HepG2 (cell line): Measurements from ENCODE around the gene PGA5. TPM values are rescaled to one million over a fixed set of nuclear protein-coding genes. Genes with fewer than 3 reads are reported as not detected.
A peak's percentile ranks its signal among the peaks of the same experiment; 100 is the strongest.

Source experiments
- CEBPG ChIP-seq: IDR thresholded peaks from 2 replicates; pipeline ENCODE4 v1.6.1; 2016
- DNMT1 ChIP-seq: sonication (generic); formaldehyde crosslinking; IDR thresholded peaks from 2 replicates; pipeline ENCODE4 v1.5.1; 2020; ENCODE audit warnings: mild to moderate bottlenecking, missing genetic modification reagents
- DR1 ChIP-seq: sonication (generic); formaldehyde crosslinking; IDR thresholded peaks from 2 replicates; pipeline ENCODE4 v1.8.0; 2021; ENCODE audit warnings: mild to moderate bottlenecking, missing genetic modification reagents, inconsistent platforms
- FOXK2 ChIP-seq: fragments of 450-650 bp; IDR thresholded peaks from 2 replicates; pipeline ENCODE4 v1.6.1; 2016
- HNF4G ChIP-seq, 2 experiments: sonication (generic) in 1 of 2; formaldehyde crosslinking in 1 of 2; IDR thresholded peaks; 2 replicates each; pipeline versions ENCODE4 v1.4.0 to v1.6.1; 2011 to 2020; ENCODE audit warnings: borderline replicate concordance in 2 of 2, low read depth in 2 of 2, mild to moderate bottlenecking in 2 of 2, low read length in 1 of 2, missing genetic modification reagents in 1 of 2, moderate library complexity in 1 of 2
- MAZ ChIP-seq, 2 experiments: sonication (generic) in 1 of 2; formaldehyde crosslinking in 1 of 2; IDR thresholded peaks; 2 replicates each; pipeline versions ENCODE4 v1.5.0 to v1.6.1; 2012 to 2020; ENCODE audit warnings: low read depth in 2 of 2, mild to moderate bottlenecking in 2 of 2, borderline replicate concordance in 1 of 2, improper control_type of control experiment in 1 of 2, low read length in 1 of 2, missing genetic modification reagents in 1 of 2, moderate library complexity in 1 of 2
- MXI1 ChIP-seq: IDR thresholded peaks from 3 replicates; pipeline ENCODE4 v1.6.1; 2012; ENCODE audit warnings: low read depth, low read length, inconsistent platforms, borderline replicate concordance
- NCOR1 ChIP-seq: fragments of 200-600 bp; sonication (generic); IDR thresholded peaks from 2 replicates; pipeline ENCODE4 v1.7.0; 2017; ENCODE audit warnings: antibody characterized with exemption, low read length, borderline replicate concordance
- NFE2L2 ChIP-seq: fragments of 150-350 bp; IDR thresholded peaks from 2 replicates; pipeline ENCODE4 v1.6.1; 2014; ENCODE audit warnings: low read length
- PHF20 ChIP-seq: sonication (generic); formaldehyde crosslinking; IDR thresholded peaks from 2 replicates; pipeline ENCODE4 v1.5.0; 2020; ENCODE audit warnings: mild to moderate bottlenecking, missing genetic modification reagents
- SAP130 ChIP-seq: IDR thresholded peaks from 2 replicates; pipeline ENCODE4 v1.6.1; 2016; ENCODE audit warnings: low read depth
- SIX4 ChIP-seq: sonication (generic); formaldehyde crosslinking; IDR thresholded peaks from 2 replicates; pipeline ENCODE4 v1.4.0; 2020; ENCODE audit warnings: missing genetic modification reagents
- SMC3 ChIP-seq: IDR thresholded peaks from 2 replicates; pipeline ENCODE4 v1.6.1; 2011; ENCODE audit warnings: low read length, improper control_type of control experiment
- ZBTB7B ChIP-seq: sonication (generic); formaldehyde crosslinking; IDR thresholded peaks from 2 replicates; pipeline ENCODE4 v1.4.0; 2020; ENCODE audit warnings: missing genetic modification reagents
- ZFP1 ChIP-seq: IDR thresholded peaks from 2 replicates; pipeline ENCODE4 v1.6.1; 2016
- ZNF292 ChIP-seq: sonication (generic); formaldehyde crosslinking; IDR thresholded peaks from 2 replicates; pipeline ENCODE4 v1.8.1; 2022; ENCODE audit warnings: mild to moderate bottlenecking, low read depth, missing genetic modification reagents, borderline replicate concordance
- ZNF772 ChIP-seq: sonication (generic); formaldehyde crosslinking; IDR thresholded peaks from 2 replicates; pipeline ENCODE4 v1.5.0; 2020; ENCODE audit warnings: mild to moderate bottlenecking, missing genetic modification reagents
- ZNF841 ChIP-seq: sonication (generic); formaldehyde crosslinking; IDR thresholded peaks from 2 replicates; pipeline ENCODE4 v1.8.1; 2023; ENCODE audit warnings: missing genetic modification reagents, borderline replicate concordance
- polyA plus RNA-seq, 8 experiments: library from polyadenylated mRNA; depleted of rRNA in 3 of 8; stranded (reverse) in 7 of 8; unstranded in 1 of 8; fragments of >200 nt; fragmentation: Illumina TruSeq in 4 of 8; extraction: Trizol in 4 of 8; gene quantifications; 2 replicates each; pipeline versions ENCODE4 v1.2.1 to v1.2.3, GENCODE V29; 2011 to 2016; ENCODE audit warnings: low read depth in 4 of 8, missing spikeins in 1 of 8, mixed read lengths in 1 of 8; ENCODE audit not compliant: insufficient read depth in 1 of 8
- total RNA-seq, 5 experiments: library from RNA; depleted of rRNA; stranded (reverse); fragments of >200 nt; fragmentation: Illumina TruSeq; extraction: Trizol; gene quantifications; 2 replicates each; pipeline ENCODE4 v1.2.3, GENCODE V29; 2016; ENCODE audit warnings: low read depth in 1 of 5
- TF ChIP-seq, protein P1 (sequence below): sonication (generic); formaldehyde crosslinking; IDR thresholded peaks from 2 replicates; pipeline ENCODE4 v1.4.0; 2020; ENCODE audit warnings: missing genetic modification reagents
- TF ChIP-seq, protein P2 (sequence below): IDR thresholded peaks from 2 replicates; pipeline ENCODE4 v1.6.1; 2016
- TF ChIP-seq, protein P3 (sequence below): sonication (generic); formaldehyde crosslinking; IDR thresholded peaks from 2 replicates; pipeline ENCODE4 v1.5.0; 2020; ENCODE audit warnings: mild to moderate bottlenecking, missing genetic modification reagents, borderline replicate concordance

The PGA5 gene
- total and polyA plus RNA-seq, 2 of the 13 experiments (the other 11 are each of a cell fraction or from before 2014, with no cell fraction given): not detected

GRCh38 chr11:61298663-61299244 lies 57.8 kb downstream of the PGA5 start (continued):
- TF ChIP-seq, protein P1, sequence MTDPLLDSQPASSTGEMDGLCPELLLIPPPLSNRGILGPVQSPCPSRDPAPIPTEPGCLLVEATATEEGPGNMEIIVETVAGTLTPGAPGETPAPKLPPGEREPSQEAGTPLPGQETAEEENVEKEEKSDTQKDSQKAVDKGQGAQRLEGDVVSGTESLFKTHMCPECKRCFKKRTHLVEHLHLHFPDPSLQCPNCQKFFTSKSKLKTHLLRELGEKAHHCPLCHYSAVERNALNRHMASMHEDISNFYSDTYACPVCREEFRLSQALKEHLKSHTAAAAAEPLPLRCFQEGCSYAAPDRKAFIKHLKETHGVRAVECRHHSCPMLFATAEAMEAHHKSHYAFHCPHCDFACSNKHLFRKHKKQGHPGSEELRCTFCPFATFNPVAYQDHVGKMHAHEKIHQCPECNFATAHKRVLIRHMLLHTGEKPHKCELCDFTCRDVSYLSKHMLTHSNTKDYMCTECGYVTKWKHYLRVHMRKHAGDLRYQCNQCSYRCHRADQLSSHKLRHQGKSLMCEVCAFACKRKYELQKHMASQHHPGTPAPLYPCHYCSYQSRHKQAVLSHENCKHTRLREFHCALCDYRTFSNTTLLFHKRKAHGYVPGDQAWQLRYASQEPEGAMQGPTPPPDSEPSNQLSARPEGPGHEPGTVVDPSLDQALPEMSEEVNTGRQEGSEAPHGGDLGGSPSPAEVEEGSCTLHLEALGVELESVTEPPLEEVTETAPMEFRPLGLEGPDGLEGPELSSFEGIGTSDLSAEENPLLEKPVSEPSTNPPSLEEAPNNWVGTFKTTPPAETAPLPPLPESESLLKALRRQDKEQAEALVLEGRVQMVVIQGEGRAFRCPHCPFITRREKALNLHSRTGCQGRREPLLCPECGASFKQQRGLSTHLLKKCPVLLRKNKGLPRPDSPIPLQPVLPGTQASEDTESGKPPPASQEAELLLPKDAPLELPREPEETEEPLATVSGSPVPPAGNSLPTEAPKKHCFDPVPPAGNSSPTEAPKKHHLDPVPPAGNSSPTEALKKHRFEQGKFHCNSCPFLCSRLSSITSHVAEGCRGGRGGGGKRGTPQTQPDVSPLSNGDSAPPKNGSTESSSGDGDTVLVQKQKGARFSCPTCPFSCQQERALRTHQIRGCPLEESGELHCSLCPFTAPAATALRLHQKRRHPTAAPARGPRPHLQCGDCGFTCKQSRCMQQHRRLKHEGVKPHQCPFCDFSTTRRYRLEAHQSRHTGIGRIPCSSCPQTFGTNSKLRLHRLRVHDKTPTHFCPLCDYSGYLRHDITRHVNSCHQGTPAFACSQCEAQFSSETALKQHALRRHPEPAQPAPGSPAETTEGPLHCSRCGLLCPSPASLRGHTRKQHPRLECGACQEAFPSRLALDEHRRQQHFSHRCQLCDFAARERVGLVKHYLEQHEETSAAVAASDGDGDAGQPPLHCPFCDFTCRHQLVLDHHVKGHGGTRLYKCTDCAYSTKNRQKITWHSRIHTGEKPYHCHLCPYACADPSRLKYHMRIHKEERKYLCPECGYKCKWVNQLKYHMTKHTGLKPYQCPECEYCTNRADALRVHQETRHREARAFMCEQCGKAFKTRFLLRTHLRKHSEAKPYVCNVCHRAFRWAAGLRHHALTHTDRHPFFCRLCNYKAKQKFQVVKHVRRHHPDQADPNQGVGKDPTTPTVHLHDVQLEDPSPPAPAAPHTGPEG: no peak
- TF ChIP-seq HNF4G (IDR thresholded peaks at IDR 0.05; ENCODE audit: borderline replicate concordance, low read depth, low read length): peak; percentile 97
- TF ChIP-seq HNF4G (CRISPR knock-in tag; IDR thresholded peaks at IDR 0.05; ENCODE audit: borderline replicate concordance, low read depth): peak; percentile 97
- no peak for TF ChIP-seq ZNF841 (CRISPR knock-in tag)
- peak; percentile 75; the same call in 1 of the 2 replicates for TF ChIP-seq ZBTB7B
- TF ChIP-seq MAZ (IDR thresholded peaks at IDR 0.05; ENCODE audit: borderline replicate concordance, low read depth, low read length): peak; percentile 58; the same call in 1 of the 2 replicates
- TF ChIP-seq MAZ (CRISPR knock-in tag; IDR thresholded peaks at IDR 0.05; ENCODE audit: low read depth): no peak
- TF ChIP-seq ZNF772 (CRISPR knock-in tag): peak; percentile 51; the same call in 1 of the 2 replicates
- TF ChIP-seq DR1 (CRISPR knock-in tag): no peak
- TF ChIP-seq, protein P2, sequence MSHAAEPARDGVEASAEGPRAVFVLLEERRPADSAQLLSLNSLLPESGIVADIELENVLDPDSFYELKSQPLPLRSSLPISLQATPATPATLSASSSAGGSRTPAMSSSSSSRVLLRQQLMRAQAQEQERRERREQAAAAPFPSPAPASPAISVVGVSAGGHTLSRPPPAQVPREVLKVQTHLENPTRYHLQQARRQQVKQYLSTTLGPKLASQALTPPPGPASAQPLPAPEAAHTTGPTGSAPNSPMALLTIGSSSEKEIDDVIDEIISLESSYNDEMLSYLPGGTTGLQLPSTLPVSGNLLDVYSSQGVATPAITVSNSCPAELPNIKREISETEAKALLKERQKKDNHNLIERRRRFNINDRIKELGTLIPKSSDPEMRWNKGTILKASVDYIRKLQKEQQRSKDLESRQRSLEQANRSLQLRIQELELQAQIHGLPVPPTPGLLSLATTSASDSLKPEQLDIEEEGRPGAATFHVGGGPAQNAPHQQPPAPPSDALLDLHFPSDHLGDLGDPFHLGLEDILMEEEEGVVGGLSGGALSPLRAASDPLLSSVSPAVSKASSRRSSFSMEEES: peak; percentile 20; the same call in 1 of the 2 replicates
- TF ChIP-seq NCOR1: peak; percentile 89
- TF ChIP-seq ZNF292 (CRISPR knock-in tag): peak; percentile 43; the same call in 1 of the 2 replicates
- peak; percentile 32; the same call in 1 of the 2 replicates for TF ChIP-seq SMC3
- peak; percentile 97 for TF ChIP-seq ZFP1 (CRISPR knock-in tag)
- TF ChIP-seq, protein P3, sequence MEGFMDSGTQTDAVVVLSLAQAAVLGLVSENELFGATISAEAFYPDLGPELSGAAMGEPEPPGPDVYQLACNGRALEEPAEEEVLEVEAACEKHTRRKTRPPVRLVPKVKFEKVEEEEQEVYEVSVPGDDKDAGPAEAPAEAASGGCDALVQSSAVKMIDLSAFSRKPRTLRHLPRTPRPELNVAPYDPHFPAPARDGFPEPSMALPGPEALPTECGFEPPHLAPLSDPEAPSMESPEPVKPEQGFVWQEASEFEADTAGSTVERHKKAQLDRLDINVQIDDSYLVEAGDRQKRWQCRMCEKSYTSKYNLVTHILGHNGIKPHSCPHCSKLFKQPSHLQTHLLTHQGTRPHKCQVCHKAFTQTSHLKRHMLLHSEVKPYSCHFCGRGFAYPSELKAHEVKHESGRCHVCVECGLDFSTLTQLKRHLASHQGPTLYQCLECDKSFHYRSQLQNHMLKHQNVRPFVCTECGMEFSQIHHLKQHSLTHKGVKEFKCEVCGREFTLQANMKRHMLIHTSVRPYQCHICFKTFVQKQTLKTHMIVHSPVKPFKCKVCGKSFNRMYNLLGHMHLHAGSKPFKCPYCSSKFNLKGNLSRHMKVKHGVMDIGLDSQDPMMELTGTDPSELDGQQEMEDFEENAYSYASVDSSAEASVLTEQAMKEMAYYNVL (CRISPR knock-in tag): 0 out of 2 replicates have a peak, but pooled peaks have one; percentile 44
- peak; percentile 33; the same call in 1 of the 2 replicates for TF ChIP-seq PHF20 (CRISPR knock-in tag)
- TF ChIP-seq SIX4 (CRISPR knock-in tag): peak; percentile 47; the same call in 1 of the 2 replicates
- no peak for TF ChIP-seq DNMT1 (CRISPR knock-in tag)
- peak; percentile 79; the same call in 1 of the 2 replicates for TF ChIP-seq FOXK2
- no peak; the same call in 1 of the 2 replicates for TF ChIP-seq NFE2L2
- peak; percentile 70 for TF ChIP-seq CEBPG (CRISPR knock-in tag)
- TF ChIP-seq SAP130 (CRISPR knock-in tag): peak; percentile 93
- TF ChIP-seq MXI1: peak; percentile 88; the same call in 1 of the 3 replicates
